ENCODE results near the gene COL19A1.
"Not testable (repeated sequence)": the region's sequence is repeated elsewhere in the genome, so short reads cannot be mapped to it uniquely, and the experiment has no call there.

COL19A1 gene

DNA sequence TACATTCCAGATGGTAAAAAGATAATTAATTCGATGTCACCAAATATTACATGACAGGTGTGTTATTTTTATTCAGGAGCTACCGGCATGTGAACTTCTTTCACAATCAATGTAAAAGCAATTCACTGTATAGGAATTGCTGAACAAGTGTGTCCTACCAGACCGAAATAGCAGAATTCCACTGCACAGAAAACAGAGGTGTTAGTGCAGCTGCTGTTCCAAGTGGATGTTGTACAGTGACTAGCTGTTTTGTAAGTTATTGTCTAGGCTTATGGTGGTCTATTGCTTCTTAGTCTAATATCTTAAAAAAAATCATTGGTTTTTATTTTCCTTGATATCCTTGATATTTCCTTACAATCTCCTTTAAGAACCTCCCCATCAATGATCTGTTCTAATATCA is 107.4 kb downstream of the COL19A1 start:
- DNase-seq, result no peak

DNA sequence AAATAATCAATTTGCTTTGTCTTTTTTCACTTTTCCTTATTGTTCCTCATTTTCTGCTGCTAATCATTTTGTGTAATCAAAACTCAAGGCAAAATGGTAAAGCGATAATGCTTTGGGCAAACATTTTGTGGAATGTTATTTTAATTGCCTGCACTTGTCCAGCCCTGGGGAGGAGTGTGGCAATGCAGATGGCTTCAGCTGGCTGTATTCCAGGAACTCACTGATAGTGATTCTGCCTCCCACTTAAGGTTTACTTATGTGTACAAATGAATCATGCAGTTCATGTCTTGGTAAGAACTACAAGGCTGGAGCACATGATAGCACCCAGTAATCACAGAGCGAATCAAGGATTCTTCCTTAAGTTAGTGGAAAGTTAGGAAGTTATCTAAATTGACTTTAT is 107.8 kb downstream of the COL19A1 start:
- peak; percentile 66 for DNase-seq

- no peak for DNase-seq
Observed at GRCh38 chr6:69976591-69977090, 110.3 kb downstream of the COL19A1 start.

- no peak for DNase-seq
Observed at GRCh38 chr6:69980624-69981023, 114.3 kb downstream of the COL19A1 start.

- no peak for DNase-seq
Observed at GRCh38 chr6:69984506-69984905, 118.2 kb downstream of the COL19A1 start.

- no peak for DNase-seq
Observed at GRCh38 chr6:69985180-69985579, 118.8 kb downstream of the COL19A1 start.

GRCh38 chr6:69987550-69987949 is 121.2 kb downstream of the COL19A1 start:
- DNase-seq, result no peak

DNA sequence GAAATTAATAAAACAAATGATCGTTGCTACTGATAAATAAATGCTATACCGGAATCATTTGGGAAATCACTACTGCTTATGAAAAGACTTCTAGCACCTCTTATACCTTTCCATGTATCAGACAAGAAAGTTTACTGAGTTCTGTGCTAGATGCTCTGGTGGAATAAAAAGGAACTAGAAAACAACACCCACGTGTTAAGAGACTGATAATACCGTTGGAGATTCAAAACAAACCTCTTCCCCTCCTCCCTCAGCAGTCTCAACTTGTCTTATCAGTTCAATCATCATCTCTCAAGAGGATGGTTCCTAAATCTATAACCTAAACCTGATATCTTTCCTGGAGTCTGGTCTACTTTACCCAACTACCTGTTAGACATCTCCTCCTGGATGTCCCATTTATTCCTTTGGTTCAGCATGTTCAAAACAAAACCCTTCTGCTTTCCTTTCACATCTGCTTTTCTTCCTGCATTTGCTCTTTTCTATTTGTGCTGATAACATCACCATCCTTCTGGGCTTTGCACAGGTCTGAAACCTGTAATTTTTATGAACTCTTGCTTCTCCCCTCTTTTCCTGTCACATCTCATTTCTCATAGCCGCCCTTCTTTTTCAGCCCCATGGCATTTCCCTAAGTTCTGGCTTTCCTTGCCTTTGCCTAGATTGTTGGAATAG is 122.2 kb downstream of the COL19A1 start:
- no peak for DNase-seq

- DNase-seq, result no peak
Observed at GRCh38 chr6:69994251-69994650, 127.9 kb downstream of the COL19A1 start.

GRCh38 chr6:70008189-70008588 is 141.8 kb downstream of the COL19A1 start:
- DNase-seq, result no peak

- DNase-seq, result not testable (repeated sequence)
Observed at GRCh38 chr6:70010339-70010738, 144.0 kb downstream of the COL19A1 start.

GRCh38 chr6:70023201-70023600 is 156.8 kb downstream of the COL19A1 start:
- DNase-seq, result not testable (repeated sequence)

DNA sequence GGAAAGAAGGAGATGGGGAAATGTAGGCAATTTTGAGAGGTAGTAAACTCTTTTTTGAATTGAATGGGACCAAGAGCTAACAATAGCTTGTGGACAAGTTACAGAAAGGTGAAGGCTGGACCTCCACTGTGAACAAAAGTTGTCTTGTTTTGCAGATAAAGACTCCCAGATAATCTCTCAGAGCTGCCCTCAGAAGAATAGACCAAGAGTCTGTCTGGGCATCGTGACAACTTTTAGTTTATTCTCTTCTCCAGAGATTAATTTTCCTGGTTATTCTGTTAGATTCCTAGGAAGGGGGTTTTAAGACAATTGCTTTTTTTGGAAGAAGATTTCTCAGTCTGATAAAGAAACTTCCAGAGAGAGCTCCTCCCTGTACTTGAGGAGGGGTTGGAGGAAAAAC is 161.9 kb downstream of the COL19A1 start:
- no peak for DNase-seq

GRCh38 chr6:70028926-70029325 is 162.6 kb downstream of the COL19A1 start:
- DNase-seq, result no peak

- peak; percentile 12 for DNase-seq
Observed at GRCh38 chr6:70033781-70034180, 167.4 kb downstream of the COL19A1 start.

GRCh38 chr6:70037445-70037844 is 171.1 kb downstream of the COL19A1 start:
- DNase-seq, result no peak

GRCh38 chr6:70040766-70041165 is 174.4 kb downstream of the COL19A1 start:
- DNase-seq, result no peak

- no peak for DNase-seq
Observed at GRCh38 chr6:70041411-70041810, 175.1 kb downstream of the COL19A1 start.

GRCh38 chr6:70045413-70045812 is 179.1 kb downstream of the COL19A1 start:
- DNase-seq, result no peak

- DNase-seq, result no peak
Observed at GRCh38 chr6:70051197-70052124, 185.1 kb downstream of the COL19A1 start.

GRCh38 chr6:70059039-70059719 is 192.8 kb downstream of the COL19A1 start:
- DNase-seq, result peak; percentile 31

DNA sequence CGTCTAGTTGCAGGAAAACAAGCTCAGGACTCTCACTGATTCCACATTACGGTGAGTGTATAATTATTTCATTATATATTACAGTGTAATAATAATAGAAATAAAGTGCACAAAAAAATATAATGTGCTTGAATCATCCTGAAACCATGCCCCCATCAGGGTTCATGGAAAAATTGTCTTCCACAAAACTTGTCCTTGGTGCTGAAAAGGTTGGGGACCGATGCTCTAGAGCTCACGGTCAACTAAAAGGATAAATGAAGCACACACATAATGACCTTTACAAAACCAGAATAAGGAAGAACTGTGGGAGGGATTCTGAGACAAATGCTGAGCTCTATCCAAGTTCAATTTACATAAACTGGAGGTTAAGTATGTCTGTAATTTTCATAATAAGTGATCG is 194.3 kb downstream of the COL19A1 start:
- DNase-seq, result no peak

DNA sequence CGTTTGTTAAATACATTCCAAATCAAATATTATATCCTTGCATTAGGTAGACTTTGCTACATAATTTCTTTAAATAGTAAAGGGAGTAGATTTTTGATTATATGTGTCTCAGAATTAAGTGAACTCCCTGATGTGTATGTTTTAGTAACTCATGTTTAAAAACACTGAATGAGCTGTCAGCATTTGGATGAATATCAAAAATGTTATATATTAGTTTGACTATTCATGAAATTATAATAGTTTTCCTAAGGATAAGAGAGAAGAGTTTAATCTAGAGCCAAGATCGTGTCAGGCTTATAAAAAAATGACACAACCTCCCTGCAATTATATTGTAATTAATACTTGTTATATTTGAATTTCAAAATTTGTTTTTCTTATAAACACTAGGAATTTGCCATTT is 195.2 kb downstream of the COL19A1 start:
- peak; percentile 69 for DNase-seq

All from NCI-H446 treated with DMSO at 0.1 percent for 48 hours (cell line).